T-helper 9 cell (primary cell): Measurements from ENCODE around the gene IRX2.

Experiments
- DNase-seq: peaks from one replicate; pipeline ENCODE4 v3.0.0-alpha.2; 2020

Gene IRX2

GRCh38 chr5:2755681-2756171, 4.2 kb upstream of the IRX2 start:
- no peak for DNase-seq

GRCh38 chr5:2755076-2755680, 3.7 kb upstream of the IRX2 start:
- DNase-seq, result no peak

- DNase-seq, result no peak
Measured at GRCh38 chr5:2754581-2755075, 3.2 kb upstream of the IRX2 start.

GRCh38 chr5:2753452-2754420, 2.3 kb upstream of the IRX2 start:
- no peak for DNase-seq

- no peak for DNase-seq
Measured at GRCh38 chr5:2752821-2753439, 1.5 kb upstream of the IRX2 start.

- no peak for DNase-seq
Measured at GRCh38 chr5:2752059-2752820, 763 bp upstream of the IRX2 start.

GRCh38 chr5:2750758-2751464, 566 bp downstream of the IRX2 start:
- DNase-seq, result no peak

GRCh38 chr5:2750026-2750757, 1.3 kb downstream of the IRX2 start:
- DNase-seq, result no peak

- no peak for DNase-seq
Measured at GRCh38 chr5:2749514-2750025, 1.9 kb downstream of the IRX2 start.

- DNase-seq, result no peak
Measured at GRCh38 chr5:2748861-2749513, 2.5 kb downstream of the IRX2 start.

- no peak for DNase-seq
Measured at GRCh38 chr5:2748179-2748860, 3.2 kb downstream of the IRX2 start.

- no peak for DNase-seq
Measured at GRCh38 chr5:2747363-2748162, 3.9 kb downstream of the IRX2 start.

- no peak for DNase-seq
Measured at GRCh38 chr5:2746561-2747032, 4.9 kb downstream of the IRX2 start.

GRCh38 chr5:2744485-2744884, 7.0 kb downstream of the IRX2 start:
- DNase-seq, result no peak

- no peak for DNase-seq
Measured at GRCh38 chr5:2742921-2743679, 8.4 kb downstream of the IRX2 start.

- DNase-seq, result no peak
Measured at GRCh38 chr5:2741956-2742355, 9.5 kb downstream of the IRX2 start.

GRCh38 chr5:2740876-2741555, 10.5 kb downstream of the IRX2 start:
- no peak for DNase-seq
